Measurements from ENCODE around the gene FKBP15.
"Not testable (repeated sequence)": the region's sequence is repeated elsewhere in the genome, so short reads cannot be mapped to it uniquely, and the experiment has no call there.

Gene FKBP15

DNA sequence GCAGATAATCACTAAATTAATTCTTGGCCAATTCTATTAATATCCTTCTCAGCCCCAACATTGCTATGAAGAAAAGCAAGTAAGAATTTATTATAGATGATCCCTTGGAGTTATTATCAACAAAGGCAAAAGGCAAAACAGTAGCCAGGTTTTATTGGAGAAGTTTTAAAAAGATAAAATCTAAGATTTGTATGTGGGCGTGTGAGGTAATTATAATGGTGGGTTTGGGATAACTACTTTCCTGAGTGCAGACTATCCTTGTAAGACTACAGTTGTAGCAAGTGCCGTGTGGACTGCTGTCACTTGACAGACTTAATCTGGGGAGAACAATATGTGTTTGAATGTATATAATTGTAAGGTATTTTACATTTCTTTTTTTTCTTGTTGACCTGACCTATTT is 23.5 kb upstream of the FKBP15 start:
- Histone ChIP-seq H3K4me3 (no peak overlapping the region), H3K36me3 (no peaks in the 10 kb centered on the region), H3K4me1 (no peaks in the 10 kb centered on the region), H3K9me3 (no peaks in the 10 kb centered on the region), H3K27ac (no peak overlapping the region), H3K27me3 (no peaks in the 10 kb centered on the region)
- TF ChIP-seq, protein P1, sequence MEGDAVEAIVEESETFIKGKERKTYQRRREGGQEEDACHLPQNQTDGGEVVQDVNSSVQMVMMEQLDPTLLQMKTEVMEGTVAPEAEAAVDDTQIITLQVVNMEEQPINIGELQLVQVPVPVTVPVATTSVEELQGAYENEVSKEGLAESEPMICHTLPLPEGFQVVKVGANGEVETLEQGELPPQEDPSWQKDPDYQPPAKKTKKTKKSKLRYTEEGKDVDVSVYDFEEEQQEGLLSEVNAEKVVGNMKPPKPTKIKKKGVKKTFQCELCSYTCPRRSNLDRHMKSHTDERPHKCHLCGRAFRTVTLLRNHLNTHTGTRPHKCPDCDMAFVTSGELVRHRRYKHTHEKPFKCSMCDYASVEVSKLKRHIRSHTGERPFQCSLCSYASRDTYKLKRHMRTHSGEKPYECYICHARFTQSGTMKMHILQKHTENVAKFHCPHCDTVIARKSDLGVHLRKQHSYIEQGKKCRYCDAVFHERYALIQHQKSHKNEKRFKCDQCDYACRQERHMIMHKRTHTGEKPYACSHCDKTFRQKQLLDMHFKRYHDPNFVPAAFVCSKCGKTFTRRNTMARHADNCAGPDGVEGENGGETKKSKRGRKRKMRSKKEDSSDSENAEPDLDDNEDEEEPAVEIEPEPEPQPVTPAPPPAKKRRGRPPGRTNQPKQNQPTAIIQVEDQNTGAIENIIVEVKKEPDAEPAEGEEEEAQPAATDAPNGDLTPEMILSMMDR (IDR thresholded peaks at IDR 0.05), result no peak
- no peak for DNase-seq
- intact Hi-C loops (cut with DNase I; ENCODE audit: low total_unique reads), result no loop called here

DNA sequence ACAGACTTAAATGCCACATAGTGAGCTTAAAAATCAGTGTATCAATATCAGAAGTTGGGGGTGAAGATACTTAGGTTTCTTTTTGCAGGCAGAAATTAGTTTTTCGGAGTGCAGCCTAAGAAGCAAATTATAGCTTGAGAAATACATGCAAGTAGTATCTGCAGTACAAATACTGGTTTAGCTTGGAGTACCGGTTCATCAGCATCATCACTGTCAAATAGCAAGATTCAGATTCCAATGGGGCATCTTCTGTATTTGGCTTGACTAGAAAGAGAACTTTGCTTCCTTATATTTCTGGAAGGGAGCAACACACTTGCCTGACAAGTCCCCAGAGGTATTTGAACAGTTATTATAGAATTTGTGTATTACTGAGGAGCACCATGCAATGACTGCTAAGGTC is 20.1 kb upstream of the FKBP15 start:
- no peak for DNase-seq
- Histone ChIP-seq H3K4me1 (peaks cover 0 to 14% (median 8%) of the 10 kb centered on the region in 4 donors), H3K27ac (no peak overlapping the region), H3K9me3 (no peaks in the 10 kb centered on the region), H3K27me3 (no peaks in the 10 kb centered on the region), H3K36me3 (no peaks in the 10 kb centered on the region), H3K4me3 (no peak overlapping the region)
- TF ChIP-seq, protein P1 (IDR thresholded peaks at IDR 0.05), result no peak
- intact Hi-C loops (cut with DNase I; ENCODE audit: low total_unique reads), result no loop called here

DNA sequence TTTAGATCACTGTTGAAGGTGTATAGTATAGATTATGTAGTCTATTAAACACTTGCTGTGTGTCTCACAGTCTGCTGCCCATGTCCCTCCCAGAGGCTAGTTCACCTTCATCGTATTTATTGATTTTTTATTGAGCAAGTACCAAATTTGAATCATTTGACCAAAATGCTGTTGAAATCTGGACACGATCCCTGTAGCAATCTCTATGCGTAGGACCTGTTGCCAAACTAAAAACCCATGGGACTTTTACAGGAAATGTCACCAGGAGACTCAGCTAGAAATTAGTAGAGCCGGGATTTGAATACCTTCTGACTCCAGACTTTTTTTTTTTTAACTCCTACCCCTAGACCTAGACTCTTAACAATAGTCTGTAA is 17.8 kb upstream of the FKBP15 start:
- Histone ChIP-seq H3K27me3 (no peaks in the 10 kb centered on the region), H3K27ac (no peak overlapping the region), H3K4me1 (peaks cover 0 to 18% (median 11%) of the 10 kb centered on the region in 4 donors), H3K36me3 (no peaks in the 10 kb centered on the region), H3K9me3 (no peaks in the 10 kb centered on the region), H3K4me3 (no peak overlapping the region)
- TF ChIP-seq, protein P1 (IDR thresholded peaks at IDR 0.05), result no peak
- intact Hi-C loops (cut with DNase I; ENCODE audit: low total_unique reads), result no loop called here
- DNase-seq, result no peak

DNA sequence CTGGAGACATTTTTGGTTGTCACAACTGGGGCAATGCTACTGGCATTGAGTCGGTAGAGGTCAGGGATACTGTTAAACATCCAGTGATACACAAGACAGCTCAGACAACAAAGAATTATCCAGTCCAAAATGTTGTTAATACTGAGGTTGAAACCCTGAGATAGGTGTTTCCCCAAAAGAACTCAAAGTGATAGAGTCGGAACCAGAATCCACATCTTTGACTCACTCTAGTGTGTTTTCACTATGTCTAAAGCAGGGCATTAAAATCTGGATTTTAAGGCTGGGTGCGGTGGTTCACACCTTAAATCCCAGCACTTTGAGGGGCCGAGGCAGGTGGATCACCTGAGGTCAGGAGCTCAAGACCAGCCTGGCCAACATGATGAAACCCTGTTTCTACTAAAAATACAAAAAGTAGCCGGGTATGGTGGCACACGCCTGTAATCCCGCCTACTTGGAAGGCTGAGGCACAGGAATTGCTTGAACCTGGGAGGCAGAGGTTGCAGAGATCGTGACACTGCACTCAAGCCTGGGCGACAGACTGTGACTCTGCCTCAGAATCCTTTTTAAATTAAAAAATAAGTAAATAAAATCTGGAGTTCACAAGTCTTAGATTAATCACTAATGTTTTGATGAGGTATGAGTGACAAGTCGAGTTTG is 17.3 kb upstream of the FKBP15 start:
- H3K4me3 ChIP-seq, result no peak overlapping the region
- no peaks in the 10 kb centered on the region for H3K36me3 ChIP-seq
- H3K4me1 ChIP-seq, result peaks cover 0 to 23% (median 16%) of the 10 kb centered on the region in 4 donors
- no peaks in the 10 kb centered on the region for H3K9me3 ChIP-seq
- no peak overlapping the region for H3K27ac ChIP-seq
- no peak for DNase-seq
- intact Hi-C loops (cut with DNase I; ENCODE audit: low total_unique reads), result no loop called here
- TF ChIP-seq, protein P1 (IDR thresholded peaks at IDR 0.05), result no peak
- H3K27me3 ChIP-seq, result no peaks in the 10 kb centered on the region

DNA sequence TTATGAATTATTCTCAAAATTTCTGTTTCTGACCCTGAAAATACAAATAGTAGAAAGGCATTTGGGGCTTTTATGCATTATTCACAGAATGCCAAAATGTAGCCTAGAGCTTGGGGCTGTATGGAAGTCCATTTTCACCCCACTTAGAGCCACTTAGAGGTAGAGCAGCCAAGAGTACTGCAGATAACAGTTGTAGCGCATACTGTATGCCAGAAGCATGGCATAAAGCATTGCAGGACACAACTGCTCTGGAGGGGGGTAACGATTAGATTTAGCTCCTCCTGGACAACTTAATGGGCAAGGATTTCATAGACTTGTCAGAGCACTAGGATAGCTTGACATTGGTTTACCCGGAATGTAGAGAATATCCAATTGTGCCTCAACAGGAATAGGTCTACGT is 15.9 kb upstream of the FKBP15 start:
- DNase-seq, result no peak
- Histone ChIP-seq H3K4me3 (no peak overlapping the region), H3K4me1 (peaks cover 0 to 33% (median 22%) of the 10 kb centered on the region in 4 donors), H3K27me3 (no peaks in the 10 kb centered on the region), H3K36me3 (no peaks in the 10 kb centered on the region), H3K9me3 (no peaks in the 10 kb centered on the region), H3K27ac (no peak overlapping the region)
- TF ChIP-seq, protein P1 (IDR thresholded peaks at IDR 0.05), result no peak
- intact Hi-C loops (cut with DNase I; ENCODE audit: low total_unique reads), result no loop called here

DNA sequence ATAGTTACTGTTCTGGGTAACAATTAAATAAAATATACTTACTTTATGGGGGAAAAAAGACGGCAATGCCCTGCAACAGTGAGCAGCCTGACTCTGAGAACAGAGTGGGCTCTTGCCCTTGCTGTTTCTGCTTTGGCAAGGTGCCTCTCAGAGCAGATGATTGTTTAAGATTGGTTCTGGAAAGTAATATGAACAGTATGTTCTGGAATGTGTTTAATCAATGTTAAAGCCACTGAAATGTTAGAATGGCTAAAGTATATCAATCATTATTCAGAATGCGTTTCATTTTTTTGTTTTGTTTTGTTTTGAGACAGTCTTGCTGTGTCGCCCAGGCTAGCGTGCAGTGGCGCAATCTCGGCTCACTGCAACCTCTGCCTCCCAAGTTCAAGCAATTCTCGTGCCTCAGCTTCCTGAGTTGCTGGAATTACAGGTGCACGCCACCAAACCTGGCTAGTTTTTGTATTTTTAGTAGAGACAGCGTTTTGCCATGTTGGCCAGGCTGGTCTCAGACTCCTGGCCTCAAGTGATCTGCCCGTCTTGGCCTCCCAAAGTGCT is 14.7 kb upstream of the FKBP15 start:
- peaks cover 0 to 33% (median 22%) of the 10 kb centered on the region in 4 donors for H3K4me1 ChIP-seq
- H3K9me3 ChIP-seq; intact Hi-C loops (cut with DNase I; ENCODE audit: low total_unique reads); H3K27me3 ChIP-seq; H3K4me3 ChIP-seq; DNase-seq; H3K27ac ChIP-seq; H3K36me3 ChIP-seq: not testable (repeated sequence)
